ENCODE data around the gene AKR1B1. TPM values are rescaled to one million over a fixed set of nuclear protein-coding genes. Genes with fewer than 3 reads are reported as not detected.

The AKR1B1 gene
- total RNA-seq, 1 experiment from 2014 or later = 166 TPM

GRCh38 chr7:134429481-134429880 is 29.4 kb downstream of the AKR1B1 start:
- no peak overlapping the region for H3T11ph ChIP-seq (ENCODE audit: low read length)
- H3K56ac ChIP-seq (ENCODE audit: insufficient read length, low read depth, low read length) = no peak overlapping the region
- no peak overlapping the region for H2BK5ac ChIP-seq (ENCODE audit: insufficient read length, low read length)
- WGBS (ENCODE audit: extremely low coverage, insufficient read length, low lambda C conversion rate) = no CpG with 5 or more reads among the region's 6 CpGs
- Mint-ChIP-seq H3K27me3 (ENCODE audit: low read depth) (peaks cover 15% of the 10 kb centered on the region), H3K4me1 (peaks cover 7 to 13% of the 10 kb centered on the region in 2 experiments), H3K27ac (no peak overlapping the region), H3K4me3 (no peak overlapping the region), H3K9me3 (no peaks in the 10 kb centered on the region), H3K36me3 (ENCODE audit: insufficient read depth in 1 of 3, low read depth in 3 of 3) (no peaks in the 10 kb centered on the region)
- H2AK5ac ChIP-seq (ENCODE audit: insufficient read length, low read length) = no peak overlapping the region
- H3K18ac ChIP-seq (ENCODE audit: insufficient read length, low read depth, low read length) = no peak overlapping the region
- no peaks in the 10 kb centered on the region for H3K79me1 ChIP-seq (ENCODE audit: insufficient read depth, low read depth, low read length, poor library complexity, severe bottlenecking)
- no peak for DNase-seq
- no peaks in the 10 kb centered on the region for H4K20me1 ChIP-seq (ENCODE audit: control insufficient read depth, insufficient read depth, insufficient read length)
- H3K23ac ChIP-seq (ENCODE audit: insufficient read length, low read depth, low read length) = no peak overlapping the region
- no peaks in the 10 kb centered on the region for H3K79me2 ChIP-seq (ENCODE audit: insufficient read depth, low read length)
- H2BK12ac ChIP-seq (ENCODE audit: insufficient read length, low read depth, low read length) = no peak overlapping the region
- H3K27me3 ChIP-seq (ENCODE audit: insufficient read depth, low read length) = no peaks in the 10 kb centered on the region; the same call in none of the 2 replicates
- H2AFZ ChIP-seq (ENCODE audit: low read length) = no peak overlapping the region
- no peak overlapping the region for H4K5ac ChIP-seq (ENCODE audit: insufficient read length, low read depth, low read length)
- no peak overlapping the region for H3K14ac ChIP-seq (ENCODE audit: insufficient read depth, low read length)
- no peak for TF ChIP-seq CTCF (conservative IDR thresholded peaks at IDR 0.05)
- H3K23me2 ChIP-seq (ENCODE audit: insufficient read length, low read depth, low read length, poor library complexity, severe bottlenecking) = no peaks in the 10 kb centered on the region
- no peak overlapping the region for H4K8ac ChIP-seq (replicated peaks; ENCODE audit: insufficient read length, low read depth, low read length)
- no peaks in the 10 kb centered on the region for H3K9me3 ChIP-seq (ENCODE audit: control insufficient read depth, low read depth, low read length)
- no peak overlapping the region for H3K9ac ChIP-seq (ENCODE audit: extremely low read depth, insufficient read length, low read length)
- H2BK15ac ChIP-seq (ENCODE audit: low read depth, low read length) = no peak overlapping the region
- H3K4ac ChIP-seq (ENCODE audit: low read depth, low read length) = no peak overlapping the region
- no peak overlapping the region for H2BK120ac ChIP-seq (ENCODE audit: low read depth, low read length, poor library complexity, severe bottlenecking)
- H3K4me2 ChIP-seq (ENCODE audit: insufficient read depth, insufficient read length, low read length) = no peak overlapping the region
- no peak overlapping the region for H4K91ac ChIP-seq (ENCODE audit: insufficient read length, low read depth, low read length)
- no peak overlapping the region for H3K27ac ChIP-seq (ENCODE audit: insufficient read length, low read depth, low read length)
- H3K4me1 ChIP-seq (ENCODE audit: insufficient read depth, low read length) = no peaks in the 10 kb centered on the region
- H2BK20ac ChIP-seq (ENCODE audit: low read depth, low read length, poor library complexity, severe bottlenecking) = no peak overlapping the region

Data from H9 (cell line).